HepG2 (cell line): ENCODE results near the gene DTNB. TPM values are rescaled to one million over a fixed set of nuclear protein-coding genes. Genes with fewer than 3 reads are reported as not detected.

ENCODE experiments used
- ATAC-seq: fragments of 200-7000 bp; cut with Tn5 transposase; 3 replicates; pipeline ENCODE4 v1.9.1; 2020; ENCODE audit warnings: mild to moderate bottlenecking, moderate library complexity
- BruUV-seq: library from RNA; stranded (reverse); fragments of 400-500 nt; replicated peaks from 2 replicates; lab custom pipeline; 2021; lab: Mats Ljungman, UMichigan
- CTCF ChIA-PET: fragments of 300-600 bp; formaldehyde crosslinking; extraction: SDS; loops from one replicate; lab custom pipeline; 2021; ENCODE audit warnings: low total read pairs, inconsistent platforms, low intra/inter-chr PET ratio; lab: Yijun Ruan, JAX
- POLR2A ChIA-PET: fragments of 350-600 bp; sonication (Branson Sonifier 250); formaldehyde crosslinking; loops from one replicate; lab custom pipeline; 2020; ENCODE audit warnings: antibody characterized with exemption, inconsistent platforms; lab: Yijun Ruan, JAX
- DNase-seq: peaks from one replicate; pipeline ENCODE4 v3.0.0-alpha.2; 2015; ENCODE audit warnings: low spot score
- FAIRE-seq: peaks from 3 replicates; lab custom pipeline; 2011; peaks lifted over from hg19 to GRCh38; lab: Jason Lieb, UNC
- H2AFZ ChIP-seq: one replicate; pipeline ENCODE4 v1.6.1; 2011; ENCODE audit warnings: low read length, inconsistent platforms
- H3K27ac ChIP-seq: fragments of 300-600 bp; 3 replicates; pipeline ENCODE4 v1.8.0; 2011; ENCODE audit warnings: mixed run types, mild to moderate bottlenecking, mixed read lengths, low read length, inconsistent platforms; ENCODE audit not compliant: insufficient read depth; ENCODE audit errors: extremely low read length
- H3K27me3 ChIP-seq, 2 experiments: fragments of 200-600 bp in 1 of 2; 2 replicates in 1 of 2; 3 replicates in 1 of 2; pipeline versions ENCODE4 v1.6.0 to v1.8.0; 2011; ENCODE audit warnings: low read length in 2 of 2, mild to moderate bottlenecking in 2 of 2, moderate library complexity in 2 of 2, inconsistent platforms in 1 of 2; ENCODE audit not compliant: insufficient read depth in 2 of 2, control insufficient read depth in 1 of 2
- H3K36me3 ChIP-seq, 2 experiments: fragments of 200-600 bp in 1 of 2; replicated peaks in 1 of 2; 2 replicates in 1 of 2; 3 replicates in 1 of 2; pipeline versions ENCODE4 v1.5.1 to v1.8.0; 2011; ENCODE audit warnings: low read length in 2 of 2, inconsistent platforms in 1 of 2; ENCODE audit not compliant: insufficient read depth in 2 of 2, control insufficient read depth in 1 of 2
- H3K4me1 ChIP-seq: 2 replicates; pipeline ENCODE4 v1.5.1; 2012; ENCODE audit warnings: low read length, inconsistent platforms; ENCODE audit not compliant: insufficient read depth
- H3K4me2 ChIP-seq: 2 replicates; pipeline ENCODE4 v1.6.0; 2011; ENCODE audit warnings: low read depth, low read length, inconsistent platforms
- H3K4me3 ChIP-seq, 3 experiments: fragments of 200-600 bp in 1 of 3; sonication (generic), shearing (Covaris generic) in 1 of 3; replicated peaks in 1 of 3; 2 replicates each; pipeline ENCODE4 v1.5.1; 2011 to 2016; ENCODE audit warnings: low read length in 3 of 3, inconsistent platforms in 2 of 3, low read depth in 2 of 3, mild to moderate bottlenecking in 2 of 3, control low read depth in 1 of 3, mixed read lengths in 1 of 3; ENCODE audit not compliant: insufficient read depth in 1 of 3
- H3K79me2 ChIP-seq: one replicate; pipeline ENCODE4 v1.6.1; 2011; ENCODE audit warnings: low read length, inconsistent platforms; ENCODE audit not compliant: insufficient read depth
- H3K9ac ChIP-seq: 2 replicates; pipeline ENCODE4 v1.6.0; 2011; ENCODE audit warnings: mild to moderate bottlenecking, low read depth, low read length, inconsistent platforms; ENCODE audit not compliant: insufficient read depth
- H3K9me3 ChIP-seq: 2 replicates; pipeline ENCODE4 v1.5.1; 2012; ENCODE audit warnings: mild to moderate bottlenecking, low read length
- H4K20me1 ChIP-seq: 2 replicates; pipeline ENCODE4 v1.6.0; 2011; ENCODE audit warnings: inconsistent platforms, mild to moderate bottlenecking, low read length, moderate library complexity; ENCODE audit not compliant: insufficient read depth
- AHDC1 ChIP-seq: sonication (generic); formaldehyde crosslinking; IDR thresholded peaks from 2 replicates; pipeline ENCODE4 v1.5.1; 2020; ENCODE audit warnings: mild to moderate bottlenecking, missing genetic modification reagents, borderline replicate concordance
- KMT2A ChIP-seq: sonication (generic); formaldehyde crosslinking; IDR thresholded peaks from 2 replicates; pipeline ENCODE4 v1.4.0; 2020; ENCODE audit warnings: missing genetic modification reagents
- NPAS2 ChIP-seq: sonication (generic); formaldehyde crosslinking; IDR thresholded peaks from 2 replicates; pipeline ENCODE4 v1.8.0; 2022; ENCODE audit warnings: mild to moderate bottlenecking, missing genetic modification reagents, borderline replicate concordance
- TBX2 ChIP-seq: sonication (generic); formaldehyde crosslinking; IDR thresholded peaks from 2 replicates; pipeline ENCODE4 v1.5.0; 2020; ENCODE audit warnings: missing genetic modification reagents, mild to moderate bottlenecking, borderline replicate concordance
- TCF7 ChIP-seq: sonication (generic); IDR thresholded peaks from 2 replicates; pipeline ENCODE4 v1.6.1; 2016; ENCODE audit warnings: antibody characterized with exemption, low read depth
- ZMYM2 ChIP-seq: sonication (generic); formaldehyde crosslinking; IDR thresholded peaks from 2 replicates; pipeline ENCODE4 v1.8.0; 2022; ENCODE audit warnings: mild to moderate bottlenecking, missing genetic modification reagents
- ZMYM3 ChIP-seq: sonication (generic); formaldehyde crosslinking; IDR thresholded peaks from 2 replicates; pipeline ENCODE4 v1.5.1; 2020; ENCODE audit warnings: mild to moderate bottlenecking, missing genetic modification reagents
- ZNF382 ChIP-seq: sonication (generic); formaldehyde crosslinking; IDR thresholded peaks from 2 replicates; pipeline ENCODE4 v1.5.0; 2020; ENCODE audit warnings: missing genetic modification reagents, mild to moderate bottlenecking, borderline replicate concordance
- ZNF556 ChIP-seq: sonication (generic); formaldehyde crosslinking; IDR thresholded peaks from 2 replicates; pipeline ENCODE4 v1.4.0; 2020; ENCODE audit warnings: mild to moderate bottlenecking, missing genetic modification reagents, borderline replicate concordance
- ZNF703 ChIP-seq: sonication (generic); formaldehyde crosslinking; IDR thresholded peaks from 2 replicates; pipeline ENCODE4 v1.5.1; 2020; ENCODE audit warnings: missing genetic modification reagents, mild to moderate bottlenecking, moderate library complexity, borderline replicate concordance
- ZNF768 ChIP-seq: sonication (generic); formaldehyde crosslinking; IDR thresholded peaks from 2 replicates; pipeline ENCODE4 v1.4.0; 2020; ENCODE audit warnings: missing genetic modification reagents
- WGBS: methylation state at CpG from one replicate; pipeline ENCODE4 v1.1.6; 2017; ENCODE audit warnings: low lambda C conversion rate; 5-methylcytosine and 5-hydroxymethylcytosine counted together
- in situ Hi-C: cut with HindIII; loops from 2 replicates; pipeline ENCODE4 v1.10.0; 2017; ENCODE audit warnings: low pct_unique_long_range_greater_than_20kb; ENCODE audit not compliant: extremely low pct_ligation_motif_present
- intact Hi-C: fragments of 100-400 bp; cut with micrococcal nuclease; formaldehyde crosslinking; loops from one replicate; pipeline ENCODE4 v1.10.0; 2022; ENCODE audit not compliant: unreplicated experiment
- polyA plus RNA-seq, 8 experiments: library from polyadenylated mRNA; depleted of rRNA in 3 of 8; stranded (reverse) in 7 of 8; unstranded in 1 of 8; fragments of >200 nt; fragmentation: Illumina TruSeq in 4 of 8; extraction: Trizol in 4 of 8; gene quantifications; 2 replicates each; pipeline versions ENCODE4 v1.2.1 to v1.2.3, GENCODE V29; 2011 to 2016; ENCODE audit warnings: low read depth in 4 of 8, missing spikeins in 1 of 8, mixed read lengths in 1 of 8; ENCODE audit not compliant: insufficient read depth in 1 of 8
- total RNA-seq, 5 experiments: library from RNA; depleted of rRNA; stranded (reverse); fragments of >200 nt; fragmentation: Illumina TruSeq; extraction: Trizol; gene quantifications; 2 replicates each; pipeline ENCODE4 v1.2.3, GENCODE V29; 2016; ENCODE audit warnings: low read depth in 1 of 5
- TF ChIP-seq, protein P1 (sequence below): IDR thresholded peaks from 2 replicates; pipeline ENCODE4 v1.6.1; 2016; ENCODE audit warnings: missing compliant biosample characterization, missing genetic modification reagents, borderline replicate concordance

Gene DTNB
- total and polyA plus RNA-seq, 2 of the 13 experiments (the other 11 are each of a cell fraction or from before 2014, with no cell fraction given): 14.4 to 23.9 TPM

- Histone ChIP-seq H3K36me3 (no peaks in the 10 kb centered on the region; a peak in 1 of 5 replicates), H3K4me3 (no peak overlapping the region), H3K9me3 (no peaks in the 10 kb centered on the region), H4K20me1 (no peaks in the 10 kb centered on the region), H3K4me2 (no peak overlapping the region), H3K4me1 (0 out of 2 replicates have a peak, but pooled peaks cover 4% of the 10 kb centered on the region), H3K79me2 (no peaks in the 10 kb centered on the region), H3K27me3 (no peaks in the 10 kb centered on the region), H2AFZ (no peak overlapping the region), H3K9ac (no peak overlapping the region), H3K27ac (no peak overlapping the region)
- ATAC-seq (no peak), DNase-seq (no peak), FAIRE-seq (no peak)
- 78% methylated on average over 8 of the region's 8 CpGs for WGBS
- intact Hi-C loops: no loop called here
- ChIA-PET POLR2A (interaction anchor here (1.1 kb wide), 1 partner anchor 83 kb away, joined by 3 read pairs; no protein-coding TSS in a partner anchor), CTCF (no interaction called here)
- no peak for TF ChIP-seq ZNF556 (CRISPR knock-in tag)
- no peak for TF ChIP-seq KMT2A (CRISPR knock-in tag)
- TF ChIP-seq, protein P1, sequence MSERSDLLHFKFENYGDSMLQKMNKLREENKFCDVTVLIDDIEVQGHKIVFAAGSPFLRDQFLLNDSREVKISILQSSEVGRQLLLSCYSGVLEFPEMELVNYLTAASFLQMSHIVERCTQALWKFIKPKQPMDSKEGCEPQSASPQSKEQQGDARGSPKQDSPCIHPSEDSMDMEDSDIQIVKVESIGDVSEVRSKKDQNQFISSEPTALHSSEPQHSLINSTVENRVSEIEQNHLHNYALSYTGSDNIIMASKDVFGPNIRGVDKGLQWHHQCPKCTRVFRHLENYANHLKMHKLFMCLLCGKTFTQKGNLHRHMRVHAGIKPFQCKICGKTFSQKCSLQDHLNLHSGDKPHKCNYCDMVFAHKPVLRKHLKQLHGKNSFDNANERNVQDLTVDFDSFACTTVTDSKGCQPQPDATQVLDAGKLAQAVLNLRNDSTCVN (CRISPR knock-in tag): no peak
- no peak for TF ChIP-seq ZMYM3 (CRISPR knock-in tag)
- TF ChIP-seq ZNF382: no peak
- TF ChIP-seq ZMYM2 (CRISPR knock-in tag): no peak
- no peak for TF ChIP-seq NPAS2
- TF ChIP-seq AHDC1 (CRISPR knock-in tag): no peak
- no peak for TF ChIP-seq ZNF703 (CRISPR knock-in tag)
- TF ChIP-seq TBX2 (CRISPR knock-in tag): no peak
- TF ChIP-seq TCF7: no peak
- no peak for TF ChIP-seq ZNF768 (CRISPR knock-in tag)
- BruUV-seq: no TSS peak
- in situ Hi-C loops: no loop called here
Measured at GRCh38 chr2:25444608-25445270, 228.6 kb downstream of the DTNB start.
